CD4-positive, alpha-beta memory T cell (primary cell): ENCODE measurements around the gene KIR2DL4. TPM values are rescaled to one million over a fixed set of nuclear protein-coding genes. Genes with fewer than 3 reads are reported as not detected.
"Not testable (repeated sequence)": the region's sequence is repeated elsewhere in the genome, so short reads cannot be mapped to it uniquely, and the experiment has no call there.

Experiments used
- CTCF ChIA-PET: fragments of 350-600 bp; sonication (Branson Sonifier 250); formaldehyde crosslinking; loops from one replicate; lab custom pipeline; 2021; ENCODE audit warnings: inconsistent platforms; ENCODE audit not compliant: partially characterized antibody; lab: Charles Lee
- POLR2A ChIA-PET: fragments of 350-600 bp; sonication (Branson Sonifier 250); formaldehyde crosslinking; loops from one replicate; lab custom pipeline; 2021; ENCODE audit not compliant: partially characterized antibody; lab: Charles Lee
- DNase-seq, 5 donors: peaks; one replicate each; pipeline versions ENCODE4 v3.0.0 to v3.0.0-alpha.2; 2020 to 2022; ENCODE audit warnings: mixed read lengths in 1 of 5
- H3K27ac ChIP-seq: one replicate; pipeline ENCODE4 v1.7.0; 2013; ENCODE audit warnings: low read depth, low read length
- H3K27me3 ChIP-seq: 2 replicates; pipeline ENCODE4 v1.7.0; 2013; ENCODE audit warnings: mild to moderate bottlenecking, low read length, moderate library complexity; ENCODE audit not compliant: insufficient read depth
- H3K36me3 ChIP-seq: 2 replicates; pipeline ENCODE4 v1.7.0; 2013; ENCODE audit warnings: mild to moderate bottlenecking, low read length, moderate library complexity; ENCODE audit not compliant: insufficient read depth
- H3K4me1 ChIP-seq: 2 replicates; pipeline ENCODE4 v1.7.0; 2013; ENCODE audit warnings: mild to moderate bottlenecking, low read length, moderate library complexity; ENCODE audit not compliant: insufficient read depth
- H3K4me3 ChIP-seq, 2 donors: one replicate each; pipeline ENCODE4 v1.7.0; 2013; ENCODE audit warnings: low read length in 2 of 2, mild to moderate bottlenecking in 1 of 2
- H3K9me3 ChIP-seq, 2 donors: one replicate each; pipeline ENCODE4 v1.7.0; 2013; ENCODE audit warnings: low read length in 2 of 2, control low read depth in 1 of 2; ENCODE audit not compliant: control insufficient read depth in 1 of 2
- H3K27ac Mint-ChIP-seq, 7 donors: one replicate each; pipeline ENCODE4 v1.8.0; 2020 to 2021; ENCODE audit warnings: mixed read lengths in 7 of 7, mild to moderate bottlenecking in 6 of 7, inconsistent platforms in 3 of 7, moderate library complexity in 3 of 7
- H3K27me3 Mint-ChIP-seq, 2 donors: one replicate each; pipeline ENCODE4 v1.8.0; 2020 to 2021; ENCODE audit warnings: mixed read lengths in 2 of 2
- H3K36me3 Mint-ChIP-seq, 2 donors: one replicate each; pipeline ENCODE4 v1.8.0; 2020 to 2021; ENCODE audit warnings: mixed read lengths in 2 of 2, inconsistent platforms in 1 of 2, mild to moderate bottlenecking in 1 of 2
- H3K4me1 Mint-ChIP-seq, 4 donors: one replicate each; pipeline ENCODE4 v1.8.0; 2020 to 2021; ENCODE audit warnings: mixed read lengths in 4 of 4, mild to moderate bottlenecking in 1 of 4
- H3K4me3 Mint-ChIP-seq, 8 donors: one replicate each; pipeline ENCODE4 v1.8.0; 2020 to 2021; ENCODE audit warnings: mixed read lengths in 8 of 8, mild to moderate bottlenecking in 7 of 8, moderate library complexity in 6 of 8, inconsistent platforms in 3 of 8
- H3K9me3 Mint-ChIP-seq, 8 donors: one replicate each; pipeline ENCODE4 v1.8.0; 2020 to 2021; ENCODE audit warnings: mixed read lengths in 8 of 8, mild to moderate bottlenecking in 5 of 8, inconsistent platforms in 3 of 8, moderate library complexity in 1 of 8
- intact Hi-C: fragments of 100-400 bp; cut with micrococcal nuclease; formaldehyde crosslinking; loops from one replicate; pipeline ENCODE4 v1.15.1; 2023
- polyA plus RNA-seq, 2 donors: library from polyadenylated mRNA; unstranded; fragments of 300-500 nt; fragmentation: Illumina TruSeq; gene quantifications; one replicate each; pipeline ENCODE4 v1.2.3, GENCODE V29; 2021
- total RNA-seq, 2 experiments: library from RNA; stranded (reverse); gene quantifications; one replicate each; pipeline ENCODE4 v1.2.3, GENCODE V29; 2021

KIR2DL4 gene
- total and polyA plus RNA-seq, 4 experiments from 2014 or later = not detected

- peaks cover 8 to 13% of the 10 kb centered on the region in 2 donors for H3K27me3 Mint-ChIP-seq
- H3K4me1 Mint-ChIP-seq, H3K9me3 ChIP-seq, H3K36me3 ChIP-seq, CTCF ChIA-PET, POLR2A ChIA-PET, H3K4me3 ChIP-seq, H3K4me3 Mint-ChIP-seq, H3K36me3 Mint-ChIP-seq, H3K27me3 ChIP-seq, H3K4me1 ChIP-seq, intact Hi-C loops, H3K27ac ChIP-seq, H3K9me3 Mint-ChIP-seq, DNase-seq, H3K27ac Mint-ChIP-seq: not testable (repeated sequence)
These were observed 32.1 kb upstream of the KIR2DL4 start for GRCh38 chr19:54771018-54771960.

- H3K9me3 ChIP-seq, H3K36me3 ChIP-seq, H3K27ac ChIP-seq, H3K4me1 Mint-ChIP-seq, CTCF ChIA-PET, H3K36me3 Mint-ChIP-seq, POLR2A ChIA-PET, H3K4me1 ChIP-seq, H3K4me3 ChIP-seq, H3K4me3 Mint-ChIP-seq, H3K9me3 Mint-ChIP-seq, H3K27me3 ChIP-seq, DNase-seq, intact Hi-C loops, H3K27ac Mint-ChIP-seq: not testable (repeated sequence)
- peaks cover 8 to 13% of the 10 kb centered on the region in 2 donors for H3K27me3 Mint-ChIP-seq
These were observed 30.7 kb upstream of the KIR2DL4 start for GRCh38 chr19:54772666-54773065.

- H3K4me1 Mint-ChIP-seq, H3K27me3 ChIP-seq, H3K9me3 ChIP-seq, H3K27ac ChIP-seq, H3K4me3 Mint-ChIP-seq, DNase-seq, H3K36me3 Mint-ChIP-seq, POLR2A ChIA-PET, H3K9me3 Mint-ChIP-seq, H3K4me1 ChIP-seq, H3K36me3 ChIP-seq, intact Hi-C loops, H3K4me3 ChIP-seq, H3K27ac Mint-ChIP-seq: not testable (repeated sequence)
- CTCF ChIA-PET = interaction anchor here (1.4 kb wide), 1 partner anchor 21 kb away, joined by 3 read pairs; no protein-coding TSS in a partner anchor
- peaks cover 9 to 10% of the 10 kb centered on the region in 2 donors for H3K27me3 Mint-ChIP-seq
These were observed 28.2 kb upstream of the KIR2DL4 start for GRCh38 chr19:54775095-54775815.

GRCh38 chr19:54775830-54776229 lies 27.6 kb upstream of the KIR2DL4 start:
- POLR2A ChIA-PET = not testable (repeated sequence)
- CTCF ChIA-PET = interaction anchor here (1.4 kb wide), 1 partner anchor 20 kb away, joined by 3 read pairs; no protein-coding TSS in a partner anchor

GRCh38 chr19:54777851-54778250 lies 25.6 kb upstream of the KIR2DL4 start:
- H3K4me1 Mint-ChIP-seq, H3K36me3 Mint-ChIP-seq, intact Hi-C loops: not testable (repeated sequence)

More at GRCh38 chr19:54775830-54776229, 27.6 kb upstream of the KIR2DL4 start:
- intact Hi-C loops, H3K9me3 ChIP-seq, H3K4me3 Mint-ChIP-seq, H3K27ac ChIP-seq, H3K27me3 ChIP-seq, H3K36me3 ChIP-seq, H3K4me3 ChIP-seq, H3K4me1 Mint-ChIP-seq, DNase-seq, H3K4me1 ChIP-seq, H3K36me3 Mint-ChIP-seq, H3K27ac Mint-ChIP-seq, H3K9me3 Mint-ChIP-seq: not testable (repeated sequence)
- peaks cover 8 to 10% of the 10 kb centered on the region in 2 donors for H3K27me3 Mint-ChIP-seq

GRCh38 chr19:54778896-54779295 lies 24.5 kb upstream of the KIR2DL4 start:
- H3K9me3 ChIP-seq, H3K4me3 ChIP-seq, DNase-seq, intact Hi-C loops, H3K27me3 ChIP-seq, H3K36me3 ChIP-seq, H3K4me1 ChIP-seq, H3K4me3 Mint-ChIP-seq, CTCF ChIA-PET, H3K27ac ChIP-seq, H3K36me3 Mint-ChIP-seq, H3K27ac Mint-ChIP-seq, H3K4me1 Mint-ChIP-seq, POLR2A ChIA-PET: not testable (repeated sequence)
- Mint-ChIP-seq H3K9me3 (peaks cover 0 to 22% (median 10%) of the 10 kb centered on the region in 8 donors), H3K27me3 (peaks cover 15% of the 10 kb centered on the region in 2 donors)

More at GRCh38 chr19:54777851-54778250, 25.6 kb upstream of the KIR2DL4 start:
- H3K4me3 Mint-ChIP-seq, H3K36me3 ChIP-seq, H3K4me1 ChIP-seq, POLR2A ChIA-PET, H3K27ac ChIP-seq, H3K4me3 ChIP-seq, H3K27ac Mint-ChIP-seq, H3K9me3 ChIP-seq, DNase-seq, H3K27me3 ChIP-seq, CTCF ChIA-PET: not testable (repeated sequence)
- H3K27me3 Mint-ChIP-seq = peaks cover 10 to 11% of the 10 kb centered on the region in 2 donors
- peaks cover 0 to 22% (median 10%) of the 10 kb centered on the region in 8 donors for H3K9me3 Mint-ChIP-seq

- H3K4me3 Mint-ChIP-seq, DNase-seq, H3K27ac Mint-ChIP-seq, H3K27me3 ChIP-seq, H3K9me3 ChIP-seq, intact Hi-C loops, H3K4me1 Mint-ChIP-seq, H3K27ac ChIP-seq, H3K36me3 ChIP-seq, H3K36me3 Mint-ChIP-seq, H3K4me3 ChIP-seq, H3K4me1 ChIP-seq, CTCF ChIA-PET, POLR2A ChIA-PET: not testable (repeated sequence)
- Mint-ChIP-seq H3K27me3 (peaks cover 17 to 19% of the 10 kb centered on the region in 2 donors), H3K9me3 (peaks cover 0 to 22% (median 10%) of the 10 kb centered on the region in 8 donors)
These were observed 20.5 kb upstream of the KIR2DL4 start for GRCh38 chr19:54782916-54783315.
